KOPT-K1 (cell line): Measurements from ENCODE around the gene EMC9.
A peak's percentile ranks its signal among the peaks of the same experiment; 100 is the strongest.
"Not testable (repeated sequence)": the region's sequence is repeated elsewhere in the genome, so short reads cannot be mapped to it uniquely, and the experiment has no call there.

Experiments used
- H3K27ac ChIP-seq: fragments of 200-600 bp; sonication (generic); 2 replicates; pipeline ENCODE4 v1.5.1; 2016; ENCODE audit warnings: antibody characterized with exemption, mild to moderate bottlenecking, low read depth, low read length; ENCODE audit not compliant: poor library complexity, severe bottlenecking
- H3K36me3 ChIP-seq: fragments of 200-600 bp; sonication (generic); 2 replicates; pipeline ENCODE4 v1.5.1; 2017; ENCODE audit warnings: antibody characterized with exemption, mild to moderate bottlenecking, low read length, moderate library complexity; ENCODE audit not compliant: insufficient read depth
- H3K9me3 ChIP-seq: fragments of 200-600 bp; sonication (generic); 2 replicates; pipeline ENCODE4 v1.5.1; 2017; ENCODE audit warnings: antibody characterized with exemption, low read length, mild to moderate bottlenecking; ENCODE audit not compliant: insufficient read depth, poor library complexity, severe bottlenecking

EMC9 gene

DNA sequence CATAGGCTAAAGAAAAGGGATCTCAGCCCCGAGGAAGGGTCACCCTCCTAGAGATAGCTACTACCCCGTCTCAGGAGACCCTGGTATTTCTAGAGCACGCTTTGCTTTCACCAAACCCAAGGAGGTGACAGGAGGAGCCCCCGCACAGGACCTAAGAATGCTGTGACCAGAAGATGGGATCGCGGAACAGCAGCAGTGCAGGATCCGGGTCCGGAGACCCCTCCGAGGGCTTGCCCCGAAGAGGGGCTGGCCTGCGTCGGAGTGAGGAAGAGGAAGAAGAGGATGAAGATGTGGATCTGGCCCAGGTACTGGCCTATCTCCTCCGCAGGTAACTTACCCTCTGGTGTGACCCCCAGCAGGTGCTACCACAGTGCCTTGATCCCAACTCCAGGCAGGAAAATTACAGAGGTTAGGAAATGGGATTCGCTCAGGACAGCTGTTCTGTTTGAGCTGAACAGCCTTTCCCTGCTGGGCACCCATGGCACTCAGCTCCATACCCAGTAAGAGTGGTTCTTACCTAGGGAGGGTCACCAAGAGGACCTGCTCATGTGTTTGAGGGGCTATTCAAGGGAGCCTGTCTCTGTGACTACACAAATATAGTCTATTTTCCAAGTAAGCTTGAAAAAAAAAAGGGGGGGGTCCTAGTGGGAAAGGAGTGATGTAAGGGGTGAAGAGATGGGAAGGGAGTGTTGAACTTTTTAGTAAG lies 25.8 kb downstream of the EMC9 start:
- no peaks in the 10 kb centered on the region for H3K9me3 ChIP-seq
- H3K27ac ChIP-seq: peak overlapping the region; percentile 96
- peaks cover 43% of the 10 kb centered on the region for H3K36me3 ChIP-seq

DNA sequence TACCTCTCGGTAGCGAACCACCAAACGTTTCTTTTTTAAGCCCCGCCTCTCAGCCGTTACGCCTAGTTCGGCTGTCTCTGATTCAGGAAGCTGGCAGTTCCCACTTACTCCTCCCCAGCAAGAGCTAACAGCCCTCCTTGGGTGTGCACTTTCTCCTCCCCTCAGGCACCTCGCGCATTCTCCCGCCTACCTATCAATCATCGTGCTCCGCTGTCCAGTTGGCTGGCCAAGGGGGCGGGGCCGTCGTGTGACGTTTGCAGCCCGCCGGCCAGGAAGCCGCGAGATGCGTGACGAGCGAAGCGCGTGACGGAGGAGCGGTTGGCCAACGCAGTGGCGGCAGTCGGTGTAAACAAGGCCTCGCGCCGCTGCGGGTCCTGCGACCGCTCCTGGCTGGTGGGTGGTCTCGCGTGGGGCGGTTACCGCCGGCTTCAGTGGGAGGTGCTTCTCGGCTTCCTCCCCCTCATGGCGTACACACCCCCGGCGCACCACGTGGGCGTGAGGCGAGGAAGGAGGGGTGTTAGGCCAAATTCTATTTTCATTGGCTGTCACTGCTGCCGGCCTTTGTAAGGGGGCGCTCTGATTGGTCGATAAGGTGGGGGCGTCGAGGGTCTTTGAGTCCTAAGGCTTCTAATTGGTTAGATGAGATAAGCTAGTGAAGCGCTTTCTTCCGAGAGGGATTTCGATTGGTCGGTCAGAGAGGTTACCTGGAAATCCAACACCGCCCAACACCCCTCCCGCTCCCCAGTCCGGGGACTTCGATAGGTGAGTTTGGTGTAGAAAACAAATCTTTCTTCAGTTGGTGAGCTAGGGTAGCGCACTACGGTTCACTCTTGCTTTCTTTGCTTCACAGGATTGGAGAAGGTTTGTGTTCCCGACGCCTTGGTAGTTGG lies 26.6 kb downstream of the EMC9 start, which contains the start of the genes DCAF11 and NRL:
Gene DCAF11, plus strand, starts transcription at position 246 of the 890 bp plus-strand sequence. CDS start 818 bp downstream, outside the sequence.
Gene NRL, minus strand, starts transcription at position 418 of the 890 bp plus-strand sequence. CDS start 32,101 bp downstream, outside the sequence.
- no peaks in the 10 kb centered on the region for H3K9me3 ChIP-seq
- peaks cover 38% of the 10 kb centered on the region for H3K36me3 ChIP-seq
- peak within 1 kb of the TSS; percentile 96 for H3K27ac ChIP-seq

DNA sequence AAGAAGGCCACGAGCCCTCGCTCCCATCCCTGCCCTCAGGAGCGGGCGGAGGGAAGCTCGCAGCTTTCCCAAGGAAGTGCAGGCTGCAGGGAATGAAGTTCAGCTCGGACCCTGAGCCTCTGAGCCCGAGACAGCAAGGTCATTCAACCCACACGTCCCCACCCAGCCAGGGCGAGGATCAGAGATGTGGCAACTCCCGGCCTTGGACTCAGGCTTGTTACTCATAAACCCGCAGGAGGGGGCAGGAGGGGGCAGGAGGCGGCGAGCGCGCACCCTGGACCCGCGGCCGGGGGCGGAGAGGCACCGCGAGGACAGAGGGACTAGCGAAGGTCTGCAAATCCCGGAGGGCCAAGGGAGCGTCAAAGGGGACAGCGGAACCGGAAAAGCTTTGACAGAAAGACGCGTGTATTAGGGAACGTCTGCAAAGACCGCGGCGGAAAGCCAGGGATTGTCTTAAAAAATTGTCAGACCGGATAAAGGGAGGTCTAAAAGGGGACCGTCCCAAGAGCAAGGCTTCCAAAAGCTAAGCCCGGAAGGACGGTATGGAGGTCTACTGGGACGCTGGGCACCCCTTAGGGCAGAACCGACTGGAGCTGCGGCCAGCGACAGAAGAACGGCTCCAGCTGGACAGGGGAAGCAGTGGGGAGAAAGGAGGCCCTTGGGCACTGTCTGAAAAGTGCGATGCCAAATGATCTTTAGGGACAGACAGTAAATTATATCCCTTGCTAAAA lies 27.4 kb downstream of the EMC9 start:
- peak overlapping the region; percentile 96 for H3K27ac ChIP-seq
- H3K9me3 ChIP-seq: no peaks in the 10 kb centered on the region
- H3K36me3 ChIP-seq: peaks cover 30% of the 10 kb centered on the region

DNA sequence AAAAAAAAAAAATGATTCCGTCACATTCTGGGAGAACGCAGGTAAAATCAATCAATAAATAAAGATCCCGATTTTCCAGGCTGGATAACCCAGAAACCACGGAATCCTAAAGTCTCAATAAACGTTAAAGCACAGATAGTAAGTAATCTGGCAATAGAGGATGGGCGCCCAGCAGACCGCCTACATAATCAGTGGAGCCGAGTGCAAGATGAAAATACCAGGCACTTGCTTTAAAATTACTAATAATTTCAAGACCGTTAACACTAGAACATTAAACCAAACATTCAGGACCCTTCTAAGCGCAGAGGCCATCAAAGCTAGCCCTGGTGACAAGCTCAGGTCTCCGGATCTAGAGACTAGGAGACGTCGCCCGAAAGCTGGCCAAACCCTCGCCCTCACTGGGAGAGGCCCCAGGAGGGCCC lies 28.0 kb downstream of the EMC9 start:
- H3K27ac ChIP-seq: peak overlapping the region; percentile 96
- H3K9me3 ChIP-seq: no peaks in the 10 kb centered on the region
- peaks cover 24% of the 10 kb centered on the region for H3K36me3 ChIP-seq

DNA sequence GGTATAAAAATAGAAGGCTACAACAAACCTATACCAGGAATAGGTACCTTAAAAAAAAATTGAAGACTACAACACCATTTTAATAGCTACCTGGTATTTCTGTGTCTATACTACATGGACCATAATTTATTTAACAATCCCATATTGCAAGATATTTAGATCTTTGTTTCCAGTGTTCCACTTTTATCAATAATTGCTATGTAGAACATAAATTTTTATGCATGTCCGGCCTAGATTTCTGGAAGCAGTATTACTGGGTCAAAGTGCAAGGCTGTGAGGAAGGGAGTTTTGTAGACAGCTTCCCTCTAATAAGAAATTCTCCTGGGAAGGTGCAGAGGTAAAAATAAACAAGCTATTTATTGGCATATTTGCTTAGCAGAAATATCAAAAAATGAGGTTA lies 30.9 kb downstream of the EMC9 start:
- Histone ChIP-seq H3K9me3 (no peaks in the 10 kb centered on the region), H3K27ac (no peak overlapping the region), H3K36me3 (no peaks in the 10 kb centered on the region)

DNA sequence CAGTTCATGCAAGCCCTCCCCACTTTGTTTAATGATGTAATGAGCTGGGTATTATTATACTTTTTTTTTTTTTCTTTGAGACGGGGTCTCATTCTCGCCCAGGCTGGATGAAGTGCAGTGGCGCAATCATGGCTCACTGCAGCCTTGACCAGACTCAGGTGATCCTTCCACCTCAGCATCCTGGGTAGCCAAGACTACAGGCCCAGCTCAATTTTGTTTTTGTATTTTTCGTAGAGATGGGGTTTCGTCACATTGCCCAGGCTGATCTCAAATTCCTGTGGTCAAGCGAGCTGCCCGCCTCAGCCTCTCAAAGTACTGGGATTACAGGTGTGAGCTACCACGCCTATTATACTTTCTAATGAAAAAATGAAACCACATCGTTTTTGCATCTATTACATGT lies 31.3 kb downstream of the EMC9 start:
- H3K9me3 ChIP-seq: no peaks in the 10 kb centered on the region
- no peaks in the 10 kb centered on the region for H3K36me3 ChIP-seq
- no peak overlapping the region for H3K27ac ChIP-seq

DNA sequence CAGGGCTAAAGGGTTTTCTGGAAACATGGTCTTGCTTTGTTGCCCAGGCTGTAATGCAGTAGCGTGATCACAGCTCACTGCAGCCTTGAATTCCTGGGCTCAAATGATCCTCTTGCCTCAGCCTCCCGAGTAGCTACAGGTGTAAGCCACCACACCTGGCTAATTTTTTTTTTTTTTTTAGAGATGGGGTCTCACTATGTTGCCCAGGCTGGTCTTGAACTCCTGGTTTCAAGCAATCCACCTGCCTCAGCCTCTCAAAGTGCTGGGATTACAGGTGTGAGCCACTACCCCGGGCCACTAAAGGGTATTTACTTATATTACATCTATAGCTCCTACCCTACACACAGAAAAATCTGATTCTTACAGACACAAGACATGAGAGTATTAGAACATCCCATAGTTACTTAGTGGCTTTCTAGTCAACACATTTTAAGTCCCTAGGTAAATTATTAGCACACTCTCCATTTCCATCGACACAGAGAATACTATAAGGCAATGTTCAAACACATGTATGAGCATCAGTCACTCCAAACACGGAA lies 33.0 kb downstream of the EMC9 start:
- H3K36me3 ChIP-seq: no peaks in the 10 kb centered on the region
- peak overlapping the region; percentile 54 for H3K27ac ChIP-seq
- H3K9me3 ChIP-seq: no peaks in the 10 kb centered on the region

DNA sequence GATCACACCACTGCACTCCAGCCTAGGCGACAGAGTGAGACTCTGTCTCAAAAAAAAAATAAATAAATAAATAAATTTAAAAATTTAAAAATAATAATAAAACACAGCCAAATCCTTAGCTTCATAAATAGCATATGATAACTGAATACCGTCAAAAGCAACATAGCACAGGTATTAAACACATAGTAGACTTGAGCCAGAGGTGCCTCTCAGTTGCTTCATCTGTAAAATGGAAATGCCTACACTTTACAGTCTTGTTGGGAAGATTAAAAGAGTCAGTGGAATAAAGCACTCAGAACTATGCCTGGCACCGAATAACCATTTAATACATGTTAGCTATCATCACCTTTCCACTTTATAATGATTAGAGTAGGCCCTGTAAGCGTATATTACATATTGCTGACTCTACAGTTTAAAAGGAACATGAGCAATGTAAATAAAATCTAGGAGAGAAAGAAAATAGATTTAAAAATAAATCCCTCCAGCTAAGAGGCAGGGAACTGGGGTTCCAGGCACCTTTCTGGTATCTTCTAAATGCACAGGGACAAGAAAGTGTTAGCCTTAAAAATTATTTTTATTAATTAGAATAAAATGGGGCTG lies 34.6 kb downstream of the EMC9 start:
- Histone ChIP-seq H3K36me3 (no peaks in the 10 kb centered on the region), H3K9me3 (no peaks in the 10 kb centered on the region), H3K27ac (no peak overlapping the region)

DNA sequence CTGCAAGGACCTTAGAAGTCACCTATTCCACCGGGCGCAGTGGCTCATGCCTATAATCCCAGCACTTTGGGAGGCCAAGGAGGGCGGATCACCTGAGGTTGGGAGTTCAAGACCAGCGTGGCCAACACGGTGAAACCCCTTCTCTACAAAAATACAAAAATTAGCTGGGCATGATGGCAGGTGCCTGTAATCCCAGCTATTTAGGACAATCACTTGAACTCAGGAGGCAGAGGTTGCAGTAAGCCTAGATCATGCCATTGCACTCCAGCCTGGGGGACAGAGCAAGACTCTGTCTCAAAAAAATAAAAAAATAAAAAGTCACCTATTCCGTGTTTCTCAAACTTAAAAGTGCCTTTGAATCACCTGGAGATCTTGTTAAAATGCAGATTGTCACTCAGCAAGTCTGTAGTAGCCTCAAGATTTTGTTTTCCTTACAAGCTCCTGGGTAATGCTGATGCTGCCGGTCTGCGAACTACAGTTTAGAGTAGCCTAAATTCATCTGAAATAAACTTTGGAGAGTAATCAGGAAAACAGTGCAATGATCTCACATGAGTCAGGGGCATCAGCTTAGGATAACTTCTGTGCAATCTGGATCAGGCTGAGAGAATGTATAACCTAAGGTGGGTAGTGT lies 35.7 kb downstream of the EMC9 start:
- H3K9me3 ChIP-seq, H3K36me3 ChIP-seq, H3K27ac ChIP-seq: not testable (repeated sequence)

DNA sequence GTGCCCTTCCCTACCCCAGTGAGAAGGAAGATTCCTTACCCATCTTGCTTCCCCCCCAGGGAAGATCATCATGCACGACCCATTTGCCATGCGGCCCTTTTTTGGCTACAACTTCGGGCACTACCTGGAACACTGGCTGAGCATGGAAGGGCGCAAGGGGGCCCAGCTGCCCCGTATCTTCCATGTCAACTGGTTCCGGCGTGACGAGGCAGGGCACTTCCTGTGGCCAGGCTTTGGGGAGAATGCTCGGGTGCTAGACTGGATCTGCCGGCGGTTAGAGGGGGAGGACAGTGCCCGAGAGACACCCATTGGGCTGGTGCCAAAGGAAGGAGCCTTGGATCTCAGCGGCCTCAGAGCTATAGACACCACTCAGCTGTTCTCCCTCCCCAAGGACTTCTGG lies 37.9 kb downstream of the EMC9 start:
- H3K36me3 ChIP-seq: no peaks in the 10 kb centered on the region; the same call in 1 of the 2 replicates
- no peak overlapping the region for H3K27ac ChIP-seq
- H3K9me3 ChIP-seq: no peaks in the 10 kb centered on the region

DNA sequence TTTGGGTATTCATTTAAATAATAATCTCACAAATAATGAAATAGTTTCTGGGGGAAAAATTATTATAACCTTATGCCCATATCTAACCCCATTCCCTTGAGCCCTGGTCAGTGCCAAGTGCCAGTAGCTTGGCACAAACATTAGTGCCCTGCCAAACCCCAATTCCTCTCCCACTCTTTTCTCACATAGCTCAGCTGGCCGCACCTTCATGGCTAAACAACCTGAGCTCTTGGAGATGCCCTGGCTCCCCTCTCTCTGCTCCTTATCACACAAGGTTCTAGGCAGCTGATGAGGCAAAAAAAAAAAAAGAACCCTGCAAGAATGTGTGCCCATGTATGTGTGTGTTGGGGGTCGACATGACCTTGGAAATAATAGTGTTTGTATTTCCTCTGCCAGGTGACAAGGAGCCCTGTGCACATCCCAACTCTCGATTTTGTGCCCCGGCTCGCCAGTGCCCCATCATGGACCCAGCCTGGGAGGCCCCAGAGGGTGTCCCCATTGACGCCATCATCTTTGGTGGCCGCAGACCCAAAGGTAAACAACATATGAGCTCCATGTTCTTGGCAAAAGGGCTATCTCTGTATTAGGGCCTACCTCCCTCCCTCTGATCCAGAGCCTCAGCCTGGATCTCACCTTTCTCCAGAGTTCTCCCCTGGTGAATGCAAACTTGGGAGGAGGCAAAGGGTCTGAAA lies 38.9 kb downstream of the EMC9 start:
- H3K36me3 ChIP-seq: no peaks in the 10 kb centered on the region; the same call in 1 of the 2 replicates
- H3K9me3 ChIP-seq: no peaks in the 10 kb centered on the region
- H3K27ac ChIP-seq: no peak overlapping the region

DNA sequence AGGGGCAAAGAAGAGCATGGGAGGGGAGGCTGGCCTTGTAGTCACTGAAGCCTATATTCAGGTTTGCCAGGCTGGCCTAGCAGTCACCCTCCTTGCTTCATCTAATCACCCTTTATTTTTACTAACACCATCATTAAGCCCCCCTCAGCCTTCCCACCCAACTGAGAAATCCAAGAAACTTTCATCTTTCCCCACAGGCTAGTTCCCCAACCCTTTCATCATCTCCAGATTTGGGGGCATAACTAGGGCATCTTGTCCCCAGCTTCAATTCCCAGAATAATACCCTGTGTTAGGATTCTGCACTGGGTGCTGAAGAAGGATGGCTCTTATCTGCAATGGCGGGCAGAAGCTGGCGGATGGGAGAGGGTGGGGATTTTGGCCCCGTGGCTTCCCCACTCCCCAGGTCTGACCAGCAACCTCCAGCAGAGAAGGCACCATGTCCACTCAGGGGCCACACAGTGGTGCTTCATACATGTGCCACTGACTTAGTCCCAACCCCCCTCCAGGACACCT lies 40.4 kb downstream of the EMC9 start:
- H3K36me3 ChIP-seq: no peaks in the 10 kb centered on the region; the same call in 1 of the 2 replicates
- no peak overlapping the region for H3K27ac ChIP-seq
- no peaks in the 10 kb centered on the region for H3K9me3 ChIP-seq

DNA sequence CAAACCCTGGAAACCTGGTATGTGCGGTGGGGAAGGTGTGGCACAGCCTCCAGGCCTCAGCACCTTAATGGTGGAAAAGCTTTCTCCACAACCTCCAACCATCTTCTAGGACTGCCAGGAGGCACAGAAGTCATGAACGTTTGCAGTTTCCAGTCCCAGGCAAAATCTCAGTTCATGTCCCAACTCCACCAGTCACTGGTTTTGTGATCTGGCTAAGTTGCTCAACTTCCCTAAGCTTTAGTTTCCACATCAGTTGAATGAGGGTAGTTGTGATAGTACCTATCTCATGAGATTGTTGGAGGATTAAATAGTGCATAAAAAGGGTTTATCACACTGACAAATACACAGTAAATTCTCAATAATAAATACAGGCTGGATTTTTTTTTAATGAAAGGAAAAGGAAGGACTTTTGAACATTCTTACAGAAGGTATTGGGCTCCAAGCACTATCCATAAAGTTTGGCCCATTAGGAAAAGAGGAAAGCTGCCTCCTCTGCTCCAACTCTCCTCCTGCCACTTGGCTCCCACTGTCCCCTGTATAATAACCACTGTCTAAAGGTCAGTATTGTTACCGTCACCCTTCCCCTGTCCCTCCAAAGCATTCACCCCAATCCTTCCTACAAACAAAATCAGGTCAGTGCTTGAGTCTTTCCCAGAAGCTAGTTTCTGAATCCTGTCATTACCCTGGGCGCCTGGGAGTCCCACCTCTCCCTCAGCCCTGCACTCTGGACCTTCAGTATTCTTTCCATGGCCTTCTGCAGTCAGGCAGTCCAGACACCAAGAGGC lies 41.0 kb downstream of the EMC9 start:
- Histone ChIP-seq H3K9me3 (no peaks in the 10 kb centered on the region), H3K27ac (no peak overlapping the region), H3K36me3 (no peaks in the 10 kb centered on the region; the same call in 1 of the 2 replicates)
